Measurements from ENCODE around the gene BLM. TPM values are rescaled to one million over a fixed set of nuclear protein-coding genes. Genes with fewer than 3 reads are reported as not detected.

Gene BLM
- total RNA-seq, 1 donor from 2014 or later = 5.6 TPM

- no peak for DNase-seq (ENCODE audit: low read depth)
- no peaks in the 10 kb centered on the region for H3K27me3 ChIP-seq (ENCODE audit: control insufficient read depth, insufficient read depth, low read length)
- no peak for TF ChIP-seq CTCF (IDR thresholded peaks at IDR 0.05; ENCODE audit: insufficient read depth, low read length, poor library complexity, severe bottlenecking)
- H3K36me3 ChIP-seq (ENCODE audit: control insufficient read depth, insufficient read depth, low read length) = no peaks in the 10 kb centered on the region
- no peak overlapping the region for H3K4me3 ChIP-seq (ENCODE audit: low read depth, low read length)
Measured at GRCh38 chr15:90813796-90814190, 96.6 kb downstream of the BLM start.

GRCh38 chr15:90814191-90814821 is 97.2 kb downstream of the BLM start:
- Histone ChIP-seq H3K4me3 (ENCODE audit: low read depth, low read length) (no peak overlapping the region), H3K36me3 (ENCODE audit: control insufficient read depth, insufficient read depth, low read length) (no peaks in the 10 kb centered on the region), H3K27me3 (ENCODE audit: control insufficient read depth, insufficient read depth, low read length) (no peaks in the 10 kb centered on the region)
- DNase-seq (ENCODE audit: low read depth) = no peak
- TF ChIP-seq CTCF (IDR thresholded peaks at IDR 0.05; ENCODE audit: insufficient read depth, low read length, poor library complexity, severe bottlenecking) = no peak

- no peak for DNase-seq (ENCODE audit: low read depth)
Measured at GRCh38 chr15:90816401-90817116, 99.4 kb downstream of the BLM start.

GRCh38 chr15:90817117-90818057 is 100.2 kb downstream of the BLM start:
- no peak for DNase-seq (ENCODE audit: low read depth)
- no peaks in the 10 kb centered on the region for H3K36me3 ChIP-seq (ENCODE audit: control insufficient read depth, insufficient read depth, low read length)
- H3K4me3 ChIP-seq (ENCODE audit: low read depth, low read length) = no peak overlapping the region
- TF ChIP-seq CTCF (IDR thresholded peaks at IDR 0.05; ENCODE audit: insufficient read depth, low read length, poor library complexity, severe bottlenecking) = no peak
- no peaks in the 10 kb centered on the region for H3K27me3 ChIP-seq (ENCODE audit: control insufficient read depth, insufficient read depth, low read length)

More at GRCh38 chr15:90816401-90817116, 99.4 kb downstream of the BLM start:
- Histone ChIP-seq H3K4me3 (ENCODE audit: low read depth, low read length) (no peak overlapping the region), H3K36me3 (ENCODE audit: control insufficient read depth, insufficient read depth, low read length) (no peaks in the 10 kb centered on the region), H3K27me3 (ENCODE audit: control insufficient read depth, insufficient read depth, low read length) (no peaks in the 10 kb centered on the region)
- no peak for TF ChIP-seq CTCF (IDR thresholded peaks at IDR 0.05; ENCODE audit: insufficient read depth, low read length, poor library complexity, severe bottlenecking)

GRCh38 chr15:90818251-90819210 is 101.4 kb downstream of the BLM start:
- H3K4me3 ChIP-seq (ENCODE audit: low read depth, low read length) = no peak overlapping the region
- H3K36me3 ChIP-seq (ENCODE audit: control insufficient read depth, insufficient read depth, low read length) = no peaks in the 10 kb centered on the region
- TF ChIP-seq CTCF (IDR thresholded peaks at IDR 0.05; ENCODE audit: insufficient read depth, low read length, poor library complexity, severe bottlenecking) = peak; percentile 5
- no peaks in the 10 kb centered on the region for H3K27me3 ChIP-seq (ENCODE audit: control insufficient read depth, insufficient read depth, low read length)
- DNase-seq (ENCODE audit: low read depth) = no peak

Measured in kidney epithelial cell (primary cell).